K562 (cell line): ENCODE results near the gene MAPK1IP1L. TPM values are rescaled to one million over a fixed set of nuclear protein-coding genes. Genes with fewer than 3 reads are reported as not detected.

Experiments
- ATAC-seq: fragments of 200-7000 bp; cut with Tn5 transposase; 3 replicates; pipeline ENCODE4 v1.9.1; 2020; ENCODE audit warnings: moderate library complexity
- BruUV-seq: library from RNA; stranded (reverse); fragments of 400-500 nt; replicated peaks from 2 replicates; lab custom pipeline; 2021; lab: Mats Ljungman, UMichigan
- CTCF ChIA-PET: fragments of 300-600 bp; formaldehyde crosslinking; extraction: SDS; loops from one replicate; lab custom pipeline; 2021; ENCODE audit warnings: low intra/inter-chr PET ratio; lab: Yijun Ruan, JAX
- POLR2A ChIA-PET: fragments of 300-600, 350-650 bp; sonication (Branson Sonifier 250); formaldehyde crosslinking; extraction: SDS; loops from one replicate; lab custom pipeline; 2021; ENCODE audit warnings: antibody characterized with exemption, inconsistent platforms; lab: Yijun Ruan, JAX
- DNase-seq, 4 experiments: peaks; one replicate each; pipeline versions ENCODE4 v3.0.0 to v3.0.0-alpha.2; 2011 to 2018; ENCODE audit warnings: low spot score in 3 of 4, mixed read lengths in 3 of 4; ENCODE audit errors: extremely low read depth in 1 of 4
- FAIRE-seq: peaks from 2 replicates; lab custom pipeline; 2011; peaks lifted over from hg19 to GRCh38; lab: Jason Lieb, UNC
- H2AFZ ChIP-seq: 2 replicates; pipeline ENCODE4 v1.6.0; 2011; ENCODE audit warnings: low read depth, low read length, control low read depth, inconsistent platforms
- H3K27ac ChIP-seq: fragments of 200-600 bp; 3 replicates; pipeline ENCODE4 v1.8.0; 2011; ENCODE audit warnings: low read depth, mild to moderate bottlenecking, control low read depth, inconsistent platforms, low read length, moderate library complexity, mixed read lengths; ENCODE audit errors: extremely low read depth
- H3K27me3 ChIP-seq, 2 experiments: fragments of 300-600 bp in 1 of 2; 2 replicates in 1 of 2; 3 replicates in 1 of 2; pipeline versions ENCODE4 v1.6.0 to v1.8.0; 2011; ENCODE audit warnings: inconsistent platforms in 2 of 2, low read length in 2 of 2, mild to moderate bottlenecking in 1 of 2, mixed read lengths in 1 of 2, moderate library complexity in 1 of 2; ENCODE audit not compliant: control insufficient read depth in 2 of 2, insufficient read depth in 2 of 2
- H3K36me3 ChIP-seq: fragments of 300-600 bp; 3 replicates; pipeline ENCODE4 v1.8.0; 2011; ENCODE audit warnings: mild to moderate bottlenecking, low read length, inconsistent platforms; ENCODE audit not compliant: control insufficient read depth, insufficient read depth
- H3K4me1 ChIP-seq, 2 experiments: fragments of 200-600 bp in 1 of 2; replicated peaks in 1 of 2; 2 replicates in 1 of 2; 3 replicates in 1 of 2; pipeline versions ENCODE4 v1.5.1 to v1.8.0; 2011; ENCODE audit warnings: inconsistent platforms in 2 of 2, low read length in 2 of 2, mild to moderate bottlenecking in 1 of 2, mixed read lengths in 1 of 2, moderate library complexity in 1 of 2; ENCODE audit not compliant: control insufficient read depth in 2 of 2, insufficient read depth in 2 of 2
- H3K4me2 ChIP-seq: 2 replicates; pipeline ENCODE4 v1.6.1; 2011; ENCODE audit warnings: low read length, control low read depth, inconsistent platforms, mixed read lengths; ENCODE audit not compliant: insufficient read depth
- H3K4me3 ChIP-seq: fragments of 200-600 bp; sonication (generic), shearing (Covaris generic); 2 replicates; pipeline ENCODE4 v1.5.1; 2016; ENCODE audit warnings: control low read depth, inconsistent platforms
- H3K79me2 ChIP-seq: fragments of 200-600 bp; 3 replicates; pipeline ENCODE4 v1.8.0; 2011; ENCODE audit warnings: low read length, inconsistent platforms; ENCODE audit not compliant: control insufficient read depth, insufficient read depth
- H3K9ac ChIP-seq, 2 experiments: 2 replicates each; pipeline versions ENCODE4 v1.6.0 to v1.6.1; 2011; ENCODE audit warnings: low read depth in 2 of 2, low read length in 2 of 2, control low read depth in 1 of 2, inconsistent platforms in 1 of 2, mild to moderate bottlenecking in 1 of 2, mixed read lengths in 1 of 2; ENCODE audit not compliant: insufficient read depth in 1 of 2
- H3K9me1 ChIP-seq: one replicate; pipeline ENCODE4 v1.6.0; 2011; ENCODE audit warnings: inconsistent platforms, mild to moderate bottlenecking, low read length, moderate library complexity; ENCODE audit not compliant: control insufficient read depth, insufficient read depth
- H3K9me3 ChIP-seq: replicated peaks from 2 replicates; pipeline ENCODE4 v1.5.1; 2011; ENCODE audit warnings: low read depth, low read length, inconsistent platforms; ENCODE audit not compliant: control insufficient read depth, insufficient read depth
- H4K20me1 ChIP-seq: replicated peaks from 2 replicates; pipeline ENCODE4 v1.6.1; 2011; ENCODE audit warnings: low read length, inconsistent platforms, mixed read lengths; ENCODE audit not compliant: control insufficient read depth, insufficient read depth
- CBX2 ChIP-seq: fragments of 200-600 bp; sonication (generic); IDR thresholded peaks from one replicate; pipeline ENCODE4 v1.6.1; 2012; ENCODE audit warnings: mild to moderate bottlenecking, low read length, inconsistent platforms; ENCODE audit not compliant: insufficient read depth, poor library complexity, severe bottlenecking
- CC2D1A ChIP-seq: fragments of 450-650 bp; IDR thresholded peaks from 2 replicates; pipeline ENCODE4 v1.6.1; 2017; ENCODE audit warnings: mild to moderate bottlenecking
- RBM25 ChIP-seq: fragments of 200-400 bp; formaldehyde crosslinking; IDR thresholded peaks from 2 replicates; pipeline ENCODE4 v1.6.1; 2018; ENCODE audit warnings: low read length, low read depth, moderate library complexity; ENCODE audit not compliant: severe bottlenecking
- ZNF766 ChIP-seq: fragments of 200-800 bp; sonication (Bioruptor generic); conservative IDR thresholded peaks from 2 replicates; pipeline ENCODE4 v1.6.1; 2016; ENCODE audit warnings: missing genetic modification characterization, missing compliant biosample characterization
- WGBS: fragments of 100-300 bp; shearing (Covaris generic); methylation state at CpG from one replicate; pipeline ENCODE4 v1.1.6; 2016; ENCODE audit warnings: low coverage, mixed read lengths; ENCODE audit not compliant: insufficient coverage; ENCODE audit errors: missing lambda C conversion rate; 5-methylcytosine and 5-hydroxymethylcytosine counted together
- in situ Hi-C: fragments of 300-500 bp; cut with MboI; formaldehyde crosslinking; loops from 4 replicates; pipeline ENCODE4 v1.15.0; 2018; ENCODE audit warnings: inconsistent platforms, mixed read lengths
- intact Hi-C: fragments of 100-400 bp; cut with micrococcal nuclease; formaldehyde crosslinking; loops from 2 replicates; pipeline ENCODE4 v1.14.2; 2022
- polyA plus RNA-seq, 8 experiments: library from polyadenylated mRNA; depleted of rRNA in 4 of 8; stranded (reverse) in 5 of 8; unstranded in 3 of 8; fragments of >200 nt; fragmentation: Nextera tagmentation in 2 of 8; fragmentation: Illumina TruSeq in 1 of 8; extraction: Ambion mirVana in 2 of 8; extraction: Trizol in 1 of 8; gene quantifications; 2 replicates each; pipeline versions ENCODE4 v1.2.1 to v1.2.3, GENCODE V29; 2011 to 2014; ENCODE audit warnings: inconsistent platforms in 1 of 8, missing spikeins in 1 of 8
- total RNA-seq, 7 experiments: library from RNA; depleted of rRNA in 6 of 7; stranded (reverse); fragments of >200 nt in 6 of 7; fragmentation: Illumina TruSeq in 2 of 7; extraction: Trizol in 2 of 7; gene quantifications; 2 replicates each; pipeline versions ENCODE4 v1.2.1 to v1.2.3, GENCODE V29; 2011 to 2021; ENCODE audit warnings: low replicate concordance in 1 of 7
- TF ChIP-seq, protein P1 (sequence below): sonication (generic); formaldehyde crosslinking; IDR thresholded peaks from 2 replicates; pipeline ENCODE4 v1.8.0; 2022; ENCODE audit warnings: missing genetic modification reagents, mild to moderate bottlenecking, moderate library complexity, borderline replicate concordance
- TF ChIP-seq, protein P2 (sequence below): fragments of 450-650 bp; IDR thresholded peaks from 2 replicates; pipeline ENCODE4 v1.6.1; 2017; ENCODE audit warnings: antibody characterized with exemption, mild to moderate bottlenecking

The MAPK1IP1L gene
- total and polyA plus RNA-seq, 9 of the 15 experiments (the other 6 are each of a cell fraction or from before 2014, with no cell fraction given) = 32.7 to 99.4 (median 49.8) TPM

DNA sequence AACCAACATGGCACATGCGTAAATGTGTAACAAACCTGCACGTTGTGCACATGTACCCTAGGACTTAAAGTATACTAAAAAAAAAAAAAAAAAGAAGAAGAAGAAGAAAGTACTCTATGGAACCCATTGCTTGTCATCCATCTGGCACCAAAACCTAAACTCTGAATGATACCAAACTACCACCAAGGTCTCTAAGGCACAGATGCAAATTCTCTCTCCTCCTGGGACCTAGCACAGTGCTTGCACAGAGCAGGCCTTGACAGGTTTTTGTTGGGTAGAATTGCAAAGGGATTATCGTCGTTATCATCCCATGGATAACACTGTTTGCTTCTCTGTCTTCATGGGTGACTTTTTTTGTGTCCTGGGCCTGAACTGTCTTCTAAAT lies 64.4 kb downstream of the MAPK1IP1L start:
- Histone ChIP-seq H3K27ac (no peak overlapping the region), H3K4me3 (no peak overlapping the region), H3K9me3 (no peaks in the 10 kb centered on the region), H3K4me1 (peaks cover 9 to 28% of the 10 kb centered on the region in 2 experiments), H2AFZ (0 out of 2 replicates have a peak overlapping the region, but pooled peaks have one; percentile 58), H3K36me3 (no peaks in the 10 kb centered on the region), H3K9me1 (no peaks in the 10 kb centered on the region), H3K4me2 (no peak overlapping the region; the same call in 1 of the 2 replicates), H3K79me2 (no peaks in the 10 kb centered on the region), H3K9ac (no peak overlapping the region), H4K20me1 (no peaks in the 10 kb centered on the region), H3K27me3 (no peaks in the 10 kb centered on the region)
- no TSS peak for BruUV-seq
- FAIRE-seq (no peak), ATAC-seq (no peak), DNase-seq (no peak)
- TF ChIP-seq ZNF766 (CRISPR knock-in tag) (0 out of 2 replicates have a peak, but pooled peaks have one; percentile 24), CC2D1A (no peak), RBM25 (no peak)
- in situ Hi-C loops (no loop called here), intact Hi-C loops (no loop called here)
- POLR2A ChIA-PET = no interaction called here
- CTCF ChIA-PET = no interaction called here
- 15% methylated on average over 2 of the region's 4 CpGs for WGBS

DNA sequence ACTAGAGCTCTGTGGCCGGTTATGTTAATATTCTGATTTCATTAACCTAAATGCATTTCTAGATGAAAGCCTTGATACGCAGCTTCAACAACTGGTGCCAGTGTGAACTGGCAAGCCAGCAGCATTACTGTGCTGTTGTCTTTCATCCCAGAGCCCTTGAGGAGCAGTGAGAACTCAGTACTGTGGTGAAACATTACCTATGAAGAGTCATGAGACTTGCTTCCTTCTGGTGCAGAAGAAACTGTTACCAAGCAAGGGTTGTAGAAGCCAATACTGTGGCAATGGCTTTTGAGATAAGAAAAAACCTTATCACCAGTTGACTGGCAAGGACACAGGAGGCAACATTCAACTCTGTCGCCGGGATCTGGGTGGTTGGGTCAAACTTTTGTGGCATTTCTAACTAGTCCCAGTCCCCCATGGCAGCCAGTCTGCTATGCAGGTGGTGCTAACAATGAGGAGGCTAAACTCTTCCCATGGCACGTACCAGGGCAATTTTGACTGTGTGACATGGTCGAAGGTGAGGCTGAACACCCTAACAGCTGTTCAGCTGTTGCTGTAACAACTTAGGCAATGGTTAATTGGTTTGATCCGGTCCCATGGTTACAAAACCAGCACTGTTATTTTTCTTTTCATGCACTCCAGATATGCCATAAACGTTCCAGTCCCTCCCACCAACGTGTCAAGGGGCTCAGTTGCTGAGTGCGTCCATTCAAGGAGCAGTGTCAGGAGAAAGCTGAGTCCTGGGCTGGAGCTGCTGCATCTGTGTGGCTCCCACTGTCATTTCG lies 65.0 kb downstream of the MAPK1IP1L start:
- ChIA-PET CTCF (no interaction called here), POLR2A (interaction anchor here (0.7 to 1.1 kb wide), 3 partner anchors 13 to 78 kb away, joined by 3 read pairs; no protein-coding TSS in a partner anchor)

More for the DNA sequence above, 65.0 kb downstream of the MAPK1IP1L start:
- Histone ChIP-seq H4K20me1 (no peaks in the 10 kb centered on the region), H3K27me3 (no peaks in the 10 kb centered on the region), H2AFZ (peak overlapping the region; percentile 58), H3K9me1 (no peaks in the 10 kb centered on the region), H3K36me3 (no peaks in the 10 kb centered on the region), H3K4me1 (peaks cover 9 to 28% of the 10 kb centered on the region in 2 experiments), H3K4me3 (no peak overlapping the region), H3K79me2 (no peaks in the 10 kb centered on the region), H3K9me3 (no peaks in the 10 kb centered on the region), H3K9ac (peak overlapping the region in 1 of 2 experiments; percentile 55; a peak in 1 of 4 replicates), H3K27ac (no peak overlapping the region), H3K4me2 (peak overlapping the region; percentile 23; the same call in 1 of the 2 replicates)
- in situ Hi-C loops (no loop called here), intact Hi-C loops (no loop called here)
- 33% methylated on average over 11 of the region's 11 CpGs for WGBS
- ATAC-seq = peak; percentile 16; the same call in 1 of the 3 replicates
- no TSS peak for BruUV-seq
- DNase-seq = no peak
- FAIRE-seq = peak; percentile 51
- TF ChIP-seq, protein P1, sequence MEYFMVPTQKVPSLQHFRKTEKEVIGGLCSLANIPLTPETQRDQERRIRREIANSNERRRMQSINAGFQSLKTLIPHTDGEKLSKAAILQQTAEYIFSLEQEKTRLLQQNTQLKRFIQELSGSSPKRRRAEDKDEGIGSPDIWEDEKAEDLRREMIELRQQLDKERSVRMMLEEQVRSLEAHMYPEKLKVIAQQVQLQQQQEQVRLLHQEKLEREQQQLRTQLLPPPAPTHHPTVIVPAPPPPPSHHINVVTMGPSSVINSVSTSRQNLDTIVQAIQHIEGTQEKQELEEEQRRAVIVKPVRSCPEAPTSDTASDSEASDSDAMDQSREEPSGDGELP (CRISPR knock-in tag) = peak; percentile 51; the same call in 1 of the 2 replicates
- TF ChIP-seq, protein P2, sequence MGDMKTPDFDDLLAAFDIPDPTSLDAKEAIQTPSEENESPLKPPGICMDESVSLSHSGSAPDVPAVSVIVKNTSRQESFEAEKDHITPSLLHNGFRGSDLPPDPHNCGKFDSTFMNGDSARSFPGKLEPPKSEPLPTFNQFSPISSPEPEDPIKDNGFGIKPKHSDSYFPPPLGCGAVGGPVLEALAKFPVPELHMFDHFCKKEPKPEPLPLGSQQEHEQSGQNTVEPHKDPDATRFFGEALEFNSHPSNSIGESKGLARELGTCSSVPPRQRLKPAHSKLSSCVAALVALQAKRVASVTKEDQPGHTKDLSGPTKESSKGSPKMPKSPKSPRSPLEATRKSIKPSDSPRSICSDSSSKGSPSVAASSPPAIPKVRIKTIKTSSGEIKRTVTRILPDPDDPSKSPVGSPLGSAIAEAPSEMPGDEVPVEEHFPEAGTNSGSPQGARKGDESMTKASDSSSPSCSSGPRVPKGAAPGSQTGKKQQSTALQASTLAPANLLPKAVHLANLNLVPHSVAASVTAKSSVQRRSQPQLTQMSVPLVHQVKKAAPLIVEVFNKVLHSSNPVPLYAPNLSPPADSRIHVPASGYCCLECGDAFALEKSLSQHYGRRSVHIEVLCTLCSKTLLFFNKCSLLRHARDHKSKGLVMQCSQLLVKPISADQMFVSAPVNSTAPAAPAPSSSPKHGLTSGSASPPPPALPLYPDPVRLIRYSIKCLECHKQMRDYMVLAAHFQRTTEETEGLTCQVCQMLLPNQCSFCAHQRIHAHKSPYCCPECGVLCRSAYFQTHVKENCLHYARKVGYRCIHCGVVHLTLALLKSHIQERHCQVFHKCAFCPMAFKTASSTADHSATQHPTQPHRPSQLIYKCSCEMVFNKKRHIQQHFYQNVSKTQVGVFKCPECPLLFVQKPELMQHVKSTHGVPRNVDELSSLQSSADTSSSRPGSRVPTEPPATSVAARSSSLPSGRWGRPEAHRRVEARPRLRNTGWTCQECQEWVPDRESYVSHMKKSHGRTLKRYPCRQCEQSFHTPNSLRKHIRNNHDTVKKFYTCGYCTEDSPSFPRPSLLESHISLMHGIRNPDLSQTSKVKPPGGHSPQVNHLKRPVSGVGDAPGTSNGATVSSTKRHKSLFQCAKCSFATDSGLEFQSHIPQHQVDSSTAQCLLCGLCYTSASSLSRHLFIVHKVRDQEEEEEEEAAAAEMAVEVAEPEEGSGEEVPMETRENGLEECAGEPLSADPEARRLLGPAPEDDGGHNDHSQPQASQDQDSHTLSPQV = 0 out of 2 replicates have a peak, but pooled peaks have one; percentile 25
- no peak for TF ChIP-seq CBX2
